Mammary epithelial cell (primary cell): ENCODE results near the gene FAF1.
A peak's percentile ranks its signal among the peaks of the same experiment; 100 is the strongest.

Source experiments
- EZH2 ChIP-seq: IDR thresholded peaks from 2 replicates; pipeline ENCODE4 v1.6.1; 2012; ENCODE audit warnings: low read length, inconsistent platforms, borderline replicate concordance
- TF ChIP-seq, protein P1 (sequence below), 2 donors: IDR thresholded peaks in 1 of 2; conservative IDR thresholded peaks in 1 of 2; 2 replicates each; pipeline ENCODE4 v1.5.1; 2011 to 2012; ENCODE audit warnings: inconsistent platforms in 2 of 2, low read length in 2 of 2, mild to moderate bottlenecking in 2 of 2, control low read depth in 1 of 2, low read depth in 1 of 2; ENCODE audit not compliant: insufficient read depth in 1 of 2; ENCODE audit errors: extremely low read depth in 1 of 2

DNA sequence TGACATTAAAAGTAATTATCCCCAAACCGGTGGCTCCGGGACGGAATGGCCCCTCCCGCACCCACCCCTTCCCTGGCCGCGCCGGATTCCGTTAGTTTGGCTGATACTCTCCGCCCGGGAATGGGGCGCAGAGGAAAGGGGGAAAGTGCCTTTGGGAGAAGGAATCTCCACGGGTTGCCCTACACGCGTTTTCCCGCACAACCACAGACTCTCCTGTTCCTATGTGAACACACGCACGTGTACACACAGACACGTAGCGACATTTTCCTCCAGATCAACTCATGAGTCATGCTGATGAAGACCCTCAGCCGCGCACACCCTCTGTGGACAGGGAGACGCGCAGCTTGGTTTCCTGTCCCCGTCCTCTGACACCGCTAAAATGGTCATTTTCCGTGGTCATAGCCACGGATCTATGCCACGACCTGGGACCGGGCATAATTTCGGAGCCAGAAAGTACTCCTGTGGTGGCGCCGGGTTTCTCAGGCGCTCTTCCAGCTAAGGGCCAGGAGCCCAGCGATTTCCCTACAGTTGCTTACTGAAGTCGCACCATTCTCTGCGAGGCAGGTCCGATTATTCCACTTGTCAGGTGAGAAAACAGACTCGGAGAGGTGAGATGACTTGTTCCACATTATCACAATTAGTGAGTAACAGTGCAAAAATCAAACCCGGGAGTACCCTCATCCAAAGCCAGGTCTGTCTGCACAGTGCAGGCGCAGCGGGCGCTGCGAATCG is 532.8 kb downstream of the FAF1 start:
- TF ChIP-seq, protein P1, sequence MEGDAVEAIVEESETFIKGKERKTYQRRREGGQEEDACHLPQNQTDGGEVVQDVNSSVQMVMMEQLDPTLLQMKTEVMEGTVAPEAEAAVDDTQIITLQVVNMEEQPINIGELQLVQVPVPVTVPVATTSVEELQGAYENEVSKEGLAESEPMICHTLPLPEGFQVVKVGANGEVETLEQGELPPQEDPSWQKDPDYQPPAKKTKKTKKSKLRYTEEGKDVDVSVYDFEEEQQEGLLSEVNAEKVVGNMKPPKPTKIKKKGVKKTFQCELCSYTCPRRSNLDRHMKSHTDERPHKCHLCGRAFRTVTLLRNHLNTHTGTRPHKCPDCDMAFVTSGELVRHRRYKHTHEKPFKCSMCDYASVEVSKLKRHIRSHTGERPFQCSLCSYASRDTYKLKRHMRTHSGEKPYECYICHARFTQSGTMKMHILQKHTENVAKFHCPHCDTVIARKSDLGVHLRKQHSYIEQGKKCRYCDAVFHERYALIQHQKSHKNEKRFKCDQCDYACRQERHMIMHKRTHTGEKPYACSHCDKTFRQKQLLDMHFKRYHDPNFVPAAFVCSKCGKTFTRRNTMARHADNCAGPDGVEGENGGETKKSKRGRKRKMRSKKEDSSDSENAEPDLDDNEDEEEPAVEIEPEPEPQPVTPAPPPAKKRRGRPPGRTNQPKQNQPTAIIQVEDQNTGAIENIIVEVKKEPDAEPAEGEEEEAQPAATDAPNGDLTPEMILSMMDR (conservative IDR thresholded peaks at IDR 0.05 in 1 of 2, IDR thresholded peaks at IDR 0.05 in 1 of 2; ENCODE audit: extremely low read depth in 1 of 2, insufficient read depth in 1 of 2, low read depth in 1 of 2, low read length in 2 of 2): no peak
- TF ChIP-seq EZH2: peak; percentile 100
